PC-3 (cell line): Measurements from ENCODE around the gene PCSK9. TPM values are rescaled to one million over a fixed set of nuclear protein-coding genes. Genes with fewer than 3 reads are reported as not detected.

Source experiments
- ATAC-seq: fragments of 200-7000 bp; cut with Tn5 transposase; 2 replicates; pipeline ENCODE4 v1.9.1; 2020; ENCODE audit warnings: mild to moderate bottlenecking, moderate library complexity
- BruUV-seq: library from RNA; stranded (reverse); fragments of 400-500 nt; replicated peaks from 2 replicates; lab custom pipeline; 2021; lab: Mats Ljungman, UMichigan
- CTCF ChIA-PET: fragments of 300-600 bp; sonication (Branson Sonifier 250); formaldehyde crosslinking; loops from one replicate; lab custom pipeline; 2022; ENCODE audit warnings: antibody characterized with exemption; lab: Charles Lee
- POLR2A ChIA-PET: fragments of 300-600 bp; sonication (Branson Sonifier 250); formaldehyde crosslinking; loops from one replicate; lab custom pipeline; 2022; ENCODE audit warnings: antibody characterized with exemption; ENCODE audit not compliant: unreplicated experiment; lab: Charles Lee
- DNase-seq: peaks from one replicate; pipeline ENCODE4 v3.0.0-alpha.2; 2015
- H2AFZ ChIP-seq: fragments of 300-600 bp; sonication (generic); 2 replicates; pipeline ENCODE4 v1.6.0; 2016; ENCODE audit warnings: antibody characterized with exemption, low read length
- H3F3A ChIP-seq: fragments of 300-600 bp; sonication (generic); one replicate; pipeline ENCODE4 v1.6.0; 2017; ENCODE audit warnings: antibody characterized with exemption, low read length, control low read depth, mild to moderate bottlenecking; ENCODE audit not compliant: unreplicated experiment
- H3K27ac ChIP-seq: fragments of 300-600 bp; sonication (generic); 2 replicates; pipeline ENCODE4 v1.5.1; 2016; ENCODE audit warnings: mild to moderate bottlenecking, low read length
- H3K27me3 ChIP-seq: fragments of 300-600 bp; sonication (generic); 2 replicates; pipeline ENCODE4 v1.6.1; 2016; ENCODE audit warnings: low read length, mixed read lengths
- H3K36me3 ChIP-seq: fragments of 300-600 bp; sonication (generic); 2 replicates; pipeline ENCODE4 v1.6.1; 2016; ENCODE audit warnings: low read depth, mixed run types, low read length, mixed read lengths
- H3K4me1 ChIP-seq: fragments of 300-600 bp; sonication (generic); 2 replicates; pipeline ENCODE4 v1.5.1; 2016; ENCODE audit warnings: low read length; ENCODE audit not compliant: insufficient read depth
- H3K4me2 ChIP-seq: fragments of 300-600 bp; sonication (generic); 2 replicates; pipeline ENCODE4 v1.6.0; 2016; ENCODE audit warnings: low read length
- H3K4me3 ChIP-seq: fragments of 300-600 bp; sonication (generic); 2 replicates; pipeline ENCODE4 v1.5.1; 2016; ENCODE audit warnings: mild to moderate bottlenecking, low read length, mixed read lengths
- H3K79me2 ChIP-seq: fragments of 300-600 bp; sonication (generic); 2 replicates; pipeline ENCODE4 v1.6.1; 2017; ENCODE audit warnings: low read length, mixed read lengths
- H3K9ac ChIP-seq: fragments of 300-600 bp; sonication (generic); 2 replicates; pipeline ENCODE4 v1.6.0; 2016; ENCODE audit warnings: mild to moderate bottlenecking, low read length
- H3K9me2 ChIP-seq: fragments of 300-600 bp; sonication (generic); replicated peaks from 2 replicates; pipeline ENCODE4 v1.6.1; 2016; ENCODE audit warnings: mixed run types, low read length, mixed read lengths
- H3K9me3 ChIP-seq: fragments of 300-600 bp; sonication (generic); 2 replicates; pipeline ENCODE4 v1.6.1; 2016; ENCODE audit warnings: low read length, mixed read lengths
- H4K20me1 ChIP-seq: fragments of 300-600 bp; sonication (generic); 2 replicates; pipeline ENCODE4 v1.6.1; 2016; ENCODE audit warnings: low read length, mixed read lengths
- EZH2 ChIP-seq: fragments of 300-600 bp; sonication (generic); IDR thresholded peaks from one replicate; pipeline ENCODE4 v1.6.1; 2017; ENCODE audit warnings: antibody characterized with exemption, mild to moderate bottlenecking, low read length; ENCODE audit not compliant: unreplicated experiment
- EZH2phosphoT487 ChIP-seq: fragments of 300-600 bp; sonication (generic); IDR thresholded peaks from 2 replicates; pipeline ENCODE4 v1.6.1; 2018; ENCODE audit warnings: mild to moderate bottlenecking, antibody characterized with exemption, low read length, borderline replicate concordance
- intact Hi-C: fragments of 100-400 bp; cut with micrococcal nuclease; formaldehyde crosslinking; loops from 2 replicates; pipeline ENCODE4 v1.9.0; 2023
- total RNA-seq: library from RNA; depleted of rRNA; stranded (reverse); fragments of >200 nt; gene quantifications from 2 replicates; pipeline ENCODE4 v1.2.3, GENCODE V29; 2014
- TF ChIP-seq, protein P1 (sequence below): fragments of 300-600 bp; sonication (generic); conservative IDR thresholded peaks from 2 replicates; pipeline ENCODE4 v1.5.1; 2017; ENCODE audit warnings: antibody characterized with exemption, low read depth, mild to moderate bottlenecking, low read length

Gene PCSK9
- total RNA-seq, 1 experiment from 2014 or later: 6.8 TPM

GRCh38 chr1:55048453-55049270, 9.3 kb downstream of the PCSK9 start:
- ATAC-seq (no peak), DNase-seq (no peak)
- no peak overlapping the region for H2AFZ ChIP-seq
- ChIA-PET POLR2A (no interaction called here), CTCF (no interaction called here)
- no peaks in the 10 kb centered on the region for H3K27me3 ChIP-seq
- no peaks in the 10 kb centered on the region for H3K79me2 ChIP-seq
- H3K4me1 ChIP-seq: no peaks in the 10 kb centered on the region
- H4K20me1 ChIP-seq: no peaks in the 10 kb centered on the region
- no peaks in the 10 kb centered on the region for H3K9me2 ChIP-seq
- no peak overlapping the region for H3K4me2 ChIP-seq
- no peak overlapping the region for H3K27ac ChIP-seq
- no TSS peak for BruUV-seq
- H3K9ac ChIP-seq: no peak overlapping the region
- TF ChIP-seq, protein P1, sequence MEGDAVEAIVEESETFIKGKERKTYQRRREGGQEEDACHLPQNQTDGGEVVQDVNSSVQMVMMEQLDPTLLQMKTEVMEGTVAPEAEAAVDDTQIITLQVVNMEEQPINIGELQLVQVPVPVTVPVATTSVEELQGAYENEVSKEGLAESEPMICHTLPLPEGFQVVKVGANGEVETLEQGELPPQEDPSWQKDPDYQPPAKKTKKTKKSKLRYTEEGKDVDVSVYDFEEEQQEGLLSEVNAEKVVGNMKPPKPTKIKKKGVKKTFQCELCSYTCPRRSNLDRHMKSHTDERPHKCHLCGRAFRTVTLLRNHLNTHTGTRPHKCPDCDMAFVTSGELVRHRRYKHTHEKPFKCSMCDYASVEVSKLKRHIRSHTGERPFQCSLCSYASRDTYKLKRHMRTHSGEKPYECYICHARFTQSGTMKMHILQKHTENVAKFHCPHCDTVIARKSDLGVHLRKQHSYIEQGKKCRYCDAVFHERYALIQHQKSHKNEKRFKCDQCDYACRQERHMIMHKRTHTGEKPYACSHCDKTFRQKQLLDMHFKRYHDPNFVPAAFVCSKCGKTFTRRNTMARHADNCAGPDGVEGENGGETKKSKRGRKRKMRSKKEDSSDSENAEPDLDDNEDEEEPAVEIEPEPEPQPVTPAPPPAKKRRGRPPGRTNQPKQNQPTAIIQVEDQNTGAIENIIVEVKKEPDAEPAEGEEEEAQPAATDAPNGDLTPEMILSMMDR: no peak
- no peak for TF ChIP-seq EZH2
- no peak for TF ChIP-seq EZH2phosphoT487
- intact Hi-C loops: no loop called here
- H3K4me3 ChIP-seq: no peak overlapping the region
- H3K9me3 ChIP-seq: no peaks in the 10 kb centered on the region
- no peaks in the 10 kb centered on the region for H3K36me3 ChIP-seq
- no peaks in the 10 kb centered on the region for H3F3A ChIP-seq

DNA sequence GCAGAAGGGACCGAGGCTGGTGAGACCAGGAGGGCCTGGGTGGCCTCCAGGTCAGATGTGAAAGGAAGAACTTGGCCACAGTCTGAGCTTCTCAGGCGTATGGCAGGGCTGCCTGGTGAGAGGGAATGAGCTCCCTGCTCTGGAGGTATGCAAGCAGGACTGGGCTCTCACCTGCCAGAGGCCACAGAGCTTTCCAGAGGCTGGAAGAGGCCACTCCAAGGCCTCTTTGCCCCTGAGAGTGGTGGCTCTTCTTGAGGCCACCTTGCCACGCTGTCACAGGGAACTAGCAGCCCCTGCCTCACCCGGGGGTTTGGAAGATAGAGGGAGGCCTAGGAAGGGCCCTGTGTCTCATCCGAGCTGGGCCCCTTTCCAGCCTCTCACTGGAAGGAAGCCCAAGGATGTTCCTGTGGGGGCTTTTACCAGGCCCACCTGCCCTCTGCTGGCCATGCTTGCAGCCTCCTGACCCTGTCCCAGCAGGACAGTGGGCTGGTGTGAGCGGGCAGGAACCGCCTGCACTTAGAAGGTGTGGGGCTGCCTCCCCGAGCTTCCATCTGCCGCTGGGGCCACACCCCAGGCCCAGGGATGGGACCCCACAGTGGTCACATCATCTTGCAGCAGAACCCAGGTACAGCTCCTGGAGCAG, 10.0 kb downstream of the PCSK9 start:
- no peak overlapping the region for H3K27ac ChIP-seq
- H3K9ac ChIP-seq: no peak overlapping the region

More for the DNA sequence above, 10.0 kb downstream of the PCSK9 start:
- no peak for DNase-seq
- Histone ChIP-seq H2AFZ (no peak overlapping the region), H3K9me2 (no peaks in the 10 kb centered on the region), H4K20me1 (no peaks in the 10 kb centered on the region), H3K36me3 (no peaks in the 10 kb centered on the region), H3K27me3 (no peaks in the 10 kb centered on the region), H3K79me2 (no peaks in the 10 kb centered on the region), H3F3A (no peaks in the 10 kb centered on the region), H3K9me3 (no peaks in the 10 kb centered on the region), H3K4me1 (no peaks in the 10 kb centered on the region), H3K4me3 (no peak overlapping the region), H3K4me2 (no peak overlapping the region)
- intact Hi-C loops: no loop called here
- CTCF ChIA-PET: no interaction called here
- TF ChIP-seq EZH2 (no peak), EZH2phosphoT487 (no peak)
- TF ChIP-seq, protein P1: no peak
- no TSS peak for BruUV-seq
- POLR2A ChIA-PET: no interaction called here
- ATAC-seq: no peak
